DMS114 treated with DMSO at 0.1 percent for 48 hours (cell line): Measurements from ENCODE around the gene ZNF112.
"Not testable (repeated sequence)": the region's sequence is repeated elsewhere in the genome, so short reads cannot be mapped to it uniquely, and the experiment has no call there.

Source experiments
- DNase-seq: peaks from one replicate; lab custom pipeline; 2025; ENCODE audit not compliant: unreplicated experiment; lab: John Stamatoyannopoulos, UW

Gene ZNF112

DNA sequence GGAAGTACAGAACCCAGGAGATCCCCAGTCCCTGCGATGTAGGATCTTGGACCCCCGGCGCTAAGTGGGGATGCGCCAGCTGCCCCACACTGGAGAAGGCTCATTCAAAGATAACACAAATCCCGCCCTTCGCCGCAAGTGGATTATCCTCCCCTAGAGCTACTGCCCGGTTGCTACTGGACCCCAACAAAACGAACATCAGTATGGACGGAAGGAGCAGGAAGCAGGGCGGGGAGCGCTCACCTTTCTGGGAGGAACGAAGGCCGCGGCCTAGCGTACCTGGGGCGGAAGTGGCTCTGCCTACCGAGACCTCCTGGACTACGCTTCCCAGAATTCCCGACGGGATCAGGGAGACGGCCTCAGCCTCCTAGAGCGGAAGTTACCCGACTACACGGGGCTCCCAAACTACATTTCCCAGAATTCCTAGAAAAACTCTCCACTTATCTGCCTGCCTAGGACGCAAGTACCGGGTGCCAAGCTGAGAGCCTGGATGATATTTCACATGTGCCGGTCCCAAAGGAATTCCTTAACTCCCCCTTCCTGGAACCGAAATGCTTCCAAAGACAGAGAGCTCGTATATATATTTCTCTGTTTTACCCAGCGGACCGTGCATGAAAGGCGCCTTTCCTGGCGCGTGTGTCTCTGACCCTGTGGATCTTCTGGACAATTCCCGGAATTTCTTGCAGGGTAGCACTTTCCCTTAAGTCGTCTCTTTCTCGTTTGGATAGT, at the start of gene ZNF112:
Gene ZNF112, minus strand, starts transcription at position 298 of the 729 bp plus-strand sequence. CDS start 16,141 bp downstream, outside the sequence.
- peak; percentile 81 for DNase-seq

GRCh38 chr19:44401139-44402115, 44.9 kb upstream of the ZNF112 start, which contains the start of gene ZNF285:
Gene ZNF285 (minus strand): TSS chr19:44401608. CDS start chr19:44397213, 4,395 bp downstream.
- DNase-seq = no peak

GRCh38 chr19:44389268-44389667, 32.8 kb upstream of the ZNF112 start:
- not testable (repeated sequence) for DNase-seq

GRCh38 chr19:44374789-44375188, 18.3 kb upstream of the ZNF112 start:
- DNase-seq = no peak

- DNase-seq = no peak
Observed at GRCh38 chr19:44371815-44372480, 15.5 kb upstream of the ZNF112 start.

- no peak for DNase-seq
Observed at GRCh38 chr19:44367024-44367423, 10.5 kb upstream of the ZNF112 start.

DNA sequence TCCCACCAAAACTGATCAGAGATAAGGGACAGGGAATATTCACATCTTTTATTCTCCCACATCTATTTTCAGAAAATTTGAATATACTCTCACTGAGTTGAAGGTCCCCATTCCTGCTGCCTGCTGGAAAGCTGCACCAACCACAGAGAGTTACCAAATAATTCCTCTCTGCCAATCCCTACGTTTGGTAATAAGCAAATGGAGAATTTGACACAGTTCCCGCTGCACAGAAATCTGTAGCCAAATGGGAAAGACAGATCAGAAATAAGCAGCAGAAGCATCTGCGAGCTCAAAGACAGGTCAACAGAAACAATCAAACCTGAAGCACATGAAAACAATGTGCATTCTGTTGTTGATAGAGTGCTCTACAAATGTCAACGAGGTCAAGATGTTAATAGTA, 9.9 kb downstream of the ZNF112 start:
- DNase-seq = no peak

- no peak for DNase-seq
Observed at GRCh38 chr19:44345959-44346358, 10.5 kb downstream of the ZNF112 start.

GRCh38 chr19:44344255-44344654, 12.2 kb downstream of the ZNF112 start:
- no peak for DNase-seq

- DNase-seq = no peak
Observed at GRCh38 chr19:44341794-44342193, 14.7 kb downstream of the ZNF112 start.

- DNase-seq = not testable (repeated sequence)
Observed at GRCh38 chr19:44334639-44335038, 21.8 kb downstream of the ZNF112 start.

DNA sequence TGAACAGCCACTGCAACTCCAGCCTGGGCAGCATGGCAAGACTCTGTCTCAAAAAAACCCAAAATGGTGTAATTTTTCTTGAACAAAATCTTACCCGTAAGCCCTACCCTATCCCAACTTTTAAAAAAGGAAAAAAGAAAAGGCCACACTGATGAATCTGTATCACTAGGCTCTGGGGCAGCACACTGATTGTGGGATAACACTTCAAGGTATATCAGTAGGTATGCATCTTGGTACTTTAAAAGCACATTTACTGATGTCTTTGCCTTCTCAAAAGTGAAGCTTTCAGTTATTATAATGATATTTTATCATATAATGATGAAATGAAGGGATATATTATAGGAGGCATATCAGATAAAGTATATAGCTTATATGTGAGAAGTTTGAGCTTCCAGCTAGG, 24.3 kb downstream of the ZNF112 start:
- no peak for DNase-seq

DNA sequence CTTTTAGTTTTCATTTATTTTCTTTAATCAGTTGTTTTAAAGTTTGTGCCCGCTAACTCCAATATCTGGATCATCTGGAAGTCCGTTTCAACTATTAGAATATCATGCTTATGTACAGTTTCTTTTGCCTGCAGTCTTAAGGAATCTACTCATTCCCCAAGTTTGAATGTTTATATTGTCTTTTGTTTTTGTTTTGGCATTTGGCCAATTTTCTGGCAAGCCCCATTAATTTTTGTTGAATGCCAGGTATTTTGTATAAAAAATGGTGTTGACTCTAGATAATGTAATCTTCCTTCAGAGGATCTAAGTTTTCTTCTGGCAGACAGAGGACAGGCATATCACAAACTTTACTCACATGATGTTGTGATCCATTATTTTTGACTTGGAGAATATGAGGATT, 40.6 kb downstream of the ZNF112 start:
- no peak for DNase-seq

DNA sequence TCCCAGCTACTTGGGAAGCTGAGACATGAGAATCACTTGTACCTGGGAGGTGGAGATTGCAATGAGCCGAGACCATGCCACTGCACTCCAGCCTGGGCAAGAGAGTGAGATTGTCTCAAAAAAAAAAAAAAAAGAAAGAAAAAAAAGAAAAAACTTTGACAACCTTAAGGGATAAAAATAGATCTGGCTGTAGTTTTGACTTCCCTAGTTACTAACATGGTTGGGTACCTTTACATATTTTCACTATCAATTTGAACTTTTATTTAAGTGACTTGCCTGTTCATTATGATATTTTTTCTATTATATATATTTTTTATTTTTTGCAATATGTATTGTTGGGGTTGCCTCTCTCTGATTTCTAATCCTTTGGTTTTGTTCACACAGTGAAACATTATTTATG, 43.2 kb downstream of the ZNF112 start:
- DNase-seq = no peak

DNA sequence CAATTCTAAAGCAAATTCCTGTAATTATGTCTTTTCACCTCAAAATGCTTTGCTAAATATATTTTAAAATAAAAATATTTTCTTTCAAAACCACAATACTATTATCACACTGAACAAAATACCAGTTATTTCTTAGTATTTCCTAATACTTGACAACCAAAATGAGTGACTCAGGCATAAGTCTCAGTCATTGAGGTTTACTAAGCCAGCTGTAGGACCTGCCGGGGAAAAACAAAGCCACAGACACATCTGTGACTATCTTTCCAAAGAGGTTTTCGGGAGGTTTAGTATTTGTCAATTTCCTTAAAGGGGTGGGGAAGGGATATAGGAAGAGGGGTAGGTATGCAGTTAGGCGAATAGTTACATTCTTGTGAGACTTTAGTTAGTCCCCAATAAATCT, 48.5 kb downstream of the ZNF112 start:
- DNase-seq = no peak

GRCh38 chr19:44306283-44306682, 50.2 kb downstream of the ZNF112 start:
- no peak for DNase-seq

DNA sequence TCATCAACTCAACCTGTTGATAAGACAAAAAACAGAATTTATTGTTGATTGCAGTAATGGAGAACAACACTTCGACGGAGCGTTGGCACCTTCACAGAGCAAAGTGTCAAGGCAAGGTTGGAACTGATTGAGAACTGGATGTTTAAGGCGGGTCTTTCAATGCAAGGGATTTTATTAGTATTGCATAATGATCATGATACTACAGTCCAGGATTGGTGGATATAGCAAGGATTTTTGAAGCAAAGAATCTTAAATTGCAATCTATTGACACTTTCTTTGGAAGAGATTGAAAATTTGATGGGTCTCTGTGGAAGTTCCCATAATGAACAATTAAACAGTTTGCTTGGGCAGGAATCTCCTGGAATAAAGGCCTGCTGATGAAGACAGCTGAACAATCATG, 51.0 kb downstream of the ZNF112 start:
- DNase-seq = no peak

- DNase-seq = peak; percentile 86
Observed at GRCh38 chr19:44304659-44305193, 51.8 kb downstream of the ZNF112 start, which contains the start of gene ZNF235. Gene ZNF235 (minus strand): TSS chr19:44305025. CDS start chr19:44303404, 1,621 bp downstream.

DNA sequence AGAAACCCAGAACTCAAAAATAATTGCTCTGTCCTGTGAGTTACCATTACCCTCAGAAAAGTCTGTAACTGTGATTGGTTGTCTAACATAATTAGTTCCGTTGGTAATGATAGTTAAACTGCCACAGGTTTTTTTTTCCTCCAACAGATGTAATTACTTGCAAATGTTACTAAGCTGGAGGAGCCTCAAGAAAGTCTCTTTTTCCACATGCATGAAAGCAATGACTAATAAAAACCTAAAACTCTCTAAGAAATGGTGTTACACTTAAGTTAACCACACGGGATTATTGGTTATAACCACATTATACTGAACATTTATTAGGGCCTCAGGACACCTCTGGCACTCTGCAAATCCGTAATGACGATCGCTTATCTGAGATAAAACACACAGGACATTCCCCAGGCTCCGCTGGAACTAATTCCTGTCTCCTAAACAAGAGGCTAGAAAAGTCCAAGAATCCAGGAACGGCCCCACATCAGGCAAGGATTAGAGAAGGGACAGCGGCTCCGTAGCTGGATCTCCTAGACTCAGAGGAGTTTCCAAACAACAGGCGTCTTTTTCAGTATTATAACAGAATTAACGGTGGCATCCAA, 52.4 kb downstream of the ZNF112 start:
- no peak for DNase-seq

GRCh38 chr19:44303320-44303719, 53.2 kb downstream of the ZNF112 start:
- DNase-seq = no peak
